ENCODE data around the gene DYNC1LI2. TPM values are rescaled to one million over a fixed set of nuclear protein-coding genes. Genes with fewer than 3 reads are reported as not detected.

The DYNC1LI2 gene
- total and polyA plus RNA-seq, 4 experiments from 2014 or later: 16.0 to 78.1 (median 53.0) TPM

DNA sequence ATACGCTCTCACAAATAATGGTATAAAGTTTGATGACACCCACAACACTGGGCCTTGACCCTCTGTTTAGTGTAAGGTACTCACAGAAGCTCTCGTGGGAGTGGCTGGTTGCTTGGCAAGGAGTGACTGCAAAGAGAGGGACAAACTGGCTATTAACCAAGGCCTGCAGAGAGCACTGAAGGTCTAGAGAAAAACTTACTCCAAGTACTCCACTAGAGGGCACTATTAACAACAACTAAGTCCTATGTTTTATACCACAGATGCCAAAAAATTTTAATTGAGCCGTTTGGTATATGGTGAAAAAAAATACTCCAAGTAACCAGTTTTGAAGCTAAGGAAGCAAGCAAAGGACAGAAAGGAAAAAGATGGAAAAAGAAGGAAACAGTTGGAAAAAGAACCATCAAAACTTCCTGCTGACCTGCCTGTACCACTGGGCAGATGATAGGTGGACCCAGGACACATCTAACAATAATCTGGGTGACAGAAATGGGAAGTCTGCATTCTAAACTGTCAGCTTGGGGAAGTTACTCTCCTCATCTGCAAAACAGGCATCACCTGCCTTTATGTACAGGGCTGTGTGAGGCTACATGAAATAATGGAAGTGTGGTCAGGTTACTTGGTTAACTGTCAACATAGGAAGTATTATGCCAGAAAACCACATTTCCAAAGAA, 23.2 kb downstream of the DYNC1LI2 start:
- H3K4me3 Mint-ChIP-seq: no peak overlapping the region
- H3K36me3 Mint-ChIP-seq: peaks cover 64 to 77% of the 10 kb centered on the region in 2 donors
- Histone ChIP-seq H3K27me3 (ENCODE audit: insufficient read depth, low read length) (no peaks in the 10 kb centered on the region), H3K4me3 (ENCODE audit: low read length in 2 of 2) (no peak overlapping the region), H3K4me1 (ENCODE audit: insufficient read depth, low read length) (no peaks in the 10 kb centered on the region), H3K36me3 (ENCODE audit: insufficient read depth, low read length) (peaks cover 78% of the 10 kb centered on the region), H3K27ac (ENCODE audit: low read depth, low read length) (no peak overlapping the region), H3K9me3 (ENCODE audit: control insufficient read depth in 1 of 2, low read length in 2 of 2) (no peaks in the 10 kb centered on the region)
- peak overlapping the region in 5 of 7 donors; percentile 12 to 73 (median 52) for H3K27ac Mint-ChIP-seq
- DNase-seq: peak in 4 of 5 donors; percentile 42 to 56 (median 46)
- peaks cover 0 to 1% (median 0%) of the 10 kb centered on the region in 8 donors for H3K9me3 Mint-ChIP-seq
- CTCF ChIA-PET (ENCODE audit: partially characterized antibody): interaction anchor here (0.7 to 4.2 kb wide), 16 partner anchors 12 to 322 kb away, joined by 3 to 76 read pairs (median 6); partner anchors contain the start of genes DYNC1LI2 and NAE1
- POLR2A ChIA-PET (ENCODE audit: partially characterized antibody): interaction anchor here (1.3 to 1.5 kb wide), 2 partner anchors 23 to 145 kb away, joined by 3 to 8 read pairs; partner anchors contain the start of gene DYNC1LI2
- H3K27me3 Mint-ChIP-seq: no peaks in the 10 kb centered on the region
- intact Hi-C loops (cut with micrococcal nuclease): loop anchor here (1.0 to 2.0 kb wide), 4 partner anchors 31 to 322 kb away; partner anchors contain the start of gene CMTM4
- H3K4me1 Mint-ChIP-seq: peaks cover 3 to 6% (median 5%) of the 10 kb centered on the region in 4 donors

DNA sequence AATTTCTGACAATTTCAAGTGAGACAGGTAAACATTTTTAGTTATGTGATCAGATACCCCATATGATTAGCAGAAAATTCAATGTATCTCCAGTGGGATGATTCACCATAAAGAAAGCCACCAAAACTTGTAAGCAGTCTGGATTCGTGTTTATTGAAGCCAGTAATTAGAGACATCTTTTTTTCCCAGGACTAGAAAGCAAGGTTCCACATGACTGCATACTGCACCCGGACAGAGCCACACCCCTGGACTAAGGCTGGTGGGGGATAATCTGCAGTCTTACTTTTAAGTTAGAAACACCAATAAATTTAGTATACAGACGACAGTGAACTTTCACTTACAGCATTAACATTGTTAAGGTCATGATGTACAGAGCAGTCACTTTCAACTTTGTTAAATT, 30.6 kb downstream of the DYNC1LI2 start:
- no peak overlapping the region for H3K27ac Mint-ChIP-seq
- no peak for DNase-seq
- peaks cover 33 to 53% of the 10 kb centered on the region in 2 donors for H3K36me3 Mint-ChIP-seq
- intact Hi-C loops (cut with micrococcal nuclease): no loop called here
- no peak overlapping the region for H3K4me3 Mint-ChIP-seq
- peaks cover 27% of the 10 kb centered on the region for H3K36me3 ChIP-seq (ENCODE audit: insufficient read depth, low read length)
- no peaks in the 10 kb centered on the region for H3K4me1 Mint-ChIP-seq
- H3K27me3 ChIP-seq (ENCODE audit: insufficient read depth, low read length): no peaks in the 10 kb centered on the region
- no peak overlapping the region for H3K27ac ChIP-seq (ENCODE audit: low read depth, low read length)
- H3K9me3 ChIP-seq (ENCODE audit: control insufficient read depth in 1 of 2, low read length in 2 of 2): no peaks in the 10 kb centered on the region
- POLR2A ChIA-PET (ENCODE audit: partially characterized antibody): no interaction called here
- H3K4me1 ChIP-seq (ENCODE audit: insufficient read depth, low read length): no peaks in the 10 kb centered on the region
- H3K27me3 Mint-ChIP-seq: no peaks in the 10 kb centered on the region
- CTCF ChIA-PET (ENCODE audit: partially characterized antibody): no interaction called here
- peaks cover 0 to 1% (median 0%) of the 10 kb centered on the region in 8 donors for H3K9me3 Mint-ChIP-seq
- no peak overlapping the region for H3K4me3 ChIP-seq (ENCODE audit: low read length in 2 of 2)

DNA sequence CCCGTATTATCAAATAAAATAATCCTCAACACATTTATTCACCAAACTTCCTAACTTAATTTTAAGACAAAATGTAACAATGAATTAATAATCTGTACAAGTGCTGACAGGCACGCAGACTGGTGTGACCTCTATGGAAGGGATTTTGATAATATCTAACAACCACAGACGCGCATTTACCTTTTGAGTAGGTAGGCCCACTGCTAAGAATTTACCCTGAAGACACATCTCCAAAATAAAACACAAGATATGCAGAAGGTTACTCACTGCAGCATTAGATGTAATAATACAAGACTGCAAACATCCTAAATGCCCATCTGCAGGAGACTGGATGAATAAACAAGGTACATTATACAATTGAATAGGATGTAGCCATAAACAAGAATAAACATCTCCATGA, 32.2 kb downstream of the DYNC1LI2 start:
- Mint-ChIP-seq H3K36me3 (peaks cover 25 to 42% of the 10 kb centered on the region in 2 donors), H3K27me3 (no peaks in the 10 kb centered on the region), H3K4me3 (no peak overlapping the region), H3K4me1 (no peaks in the 10 kb centered on the region), H3K9me3 (peaks cover 0 to 1% (median 0%) of the 10 kb centered on the region in 8 donors), H3K27ac (no peak overlapping the region)
- Histone ChIP-seq H3K9me3 (ENCODE audit: control insufficient read depth in 1 of 2, low read length in 2 of 2) (no peaks in the 10 kb centered on the region), H3K27ac (ENCODE audit: low read depth, low read length) (no peak overlapping the region), H3K27me3 (ENCODE audit: insufficient read depth, low read length) (no peaks in the 10 kb centered on the region), H3K36me3 (ENCODE audit: insufficient read depth, low read length) (peaks cover 15% of the 10 kb centered on the region), H3K4me1 (ENCODE audit: insufficient read depth, low read length) (no peaks in the 10 kb centered on the region), H3K4me3 (ENCODE audit: low read length in 2 of 2) (no peak overlapping the region)
- no peak for DNase-seq
- CTCF ChIA-PET (ENCODE audit: partially characterized antibody): interaction anchor here (0.6 kb wide), 1 partner anchor 69 kb away, joined by 3 read pairs; no protein-coding TSS in a partner anchor
- POLR2A ChIA-PET (ENCODE audit: partially characterized antibody): no interaction called here
- intact Hi-C loops (cut with micrococcal nuclease): no loop called here

DNA sequence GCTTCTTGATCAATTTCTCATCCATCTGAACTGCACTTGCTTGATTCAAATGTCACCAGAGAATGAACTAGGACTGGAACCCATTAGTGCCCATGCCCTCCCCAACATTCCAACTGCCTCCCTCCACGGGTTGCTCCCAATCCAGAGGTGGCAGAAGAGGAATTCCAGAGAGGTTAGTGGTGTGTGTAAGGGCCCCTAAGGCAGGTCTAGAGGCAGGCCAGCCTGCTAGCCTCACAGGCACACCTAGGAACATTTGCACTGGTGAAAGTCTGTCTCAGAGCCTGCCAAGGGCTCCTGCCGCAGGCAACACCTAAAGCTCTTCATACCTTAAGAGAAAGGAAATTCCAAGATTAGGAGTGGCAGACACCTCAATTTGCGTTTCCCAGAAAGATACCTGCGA, 33.6 kb downstream of the DYNC1LI2 start:
- no peak overlapping the region for H3K4me3 ChIP-seq (ENCODE audit: low read length in 2 of 2)
- H3K27ac ChIP-seq (ENCODE audit: low read depth, low read length): no peak overlapping the region
- CTCF ChIA-PET (ENCODE audit: partially characterized antibody): interaction anchor here (1.4 kb wide), 1 partner anchor 67 kb away, joined by 3 read pairs; no protein-coding TSS in a partner anchor
- Mint-ChIP-seq H3K4me3 (no peak overlapping the region), H3K9me3 (no peaks in the 10 kb centered on the region), H3K4me1 (no peaks in the 10 kb centered on the region), H3K27ac (no peak overlapping the region), H3K27me3 (no peaks in the 10 kb centered on the region), H3K36me3 (peaks cover 11 to 27% of the 10 kb centered on the region in 2 donors)
- POLR2A ChIA-PET (ENCODE audit: partially characterized antibody): no interaction called here
- intact Hi-C loops (cut with micrococcal nuclease): no loop called here
- DNase-seq: no peak
- H3K4me1 ChIP-seq (ENCODE audit: insufficient read depth, low read length): no peaks in the 10 kb centered on the region
- H3K36me3 ChIP-seq (ENCODE audit: insufficient read depth, low read length): peaks cover under 1% of the 10 kb centered on the region
- no peaks in the 10 kb centered on the region for H3K27me3 ChIP-seq (ENCODE audit: insufficient read depth, low read length)
- H3K9me3 ChIP-seq (ENCODE audit: control insufficient read depth in 1 of 2, low read length in 2 of 2): no peaks in the 10 kb centered on the region

DNA sequence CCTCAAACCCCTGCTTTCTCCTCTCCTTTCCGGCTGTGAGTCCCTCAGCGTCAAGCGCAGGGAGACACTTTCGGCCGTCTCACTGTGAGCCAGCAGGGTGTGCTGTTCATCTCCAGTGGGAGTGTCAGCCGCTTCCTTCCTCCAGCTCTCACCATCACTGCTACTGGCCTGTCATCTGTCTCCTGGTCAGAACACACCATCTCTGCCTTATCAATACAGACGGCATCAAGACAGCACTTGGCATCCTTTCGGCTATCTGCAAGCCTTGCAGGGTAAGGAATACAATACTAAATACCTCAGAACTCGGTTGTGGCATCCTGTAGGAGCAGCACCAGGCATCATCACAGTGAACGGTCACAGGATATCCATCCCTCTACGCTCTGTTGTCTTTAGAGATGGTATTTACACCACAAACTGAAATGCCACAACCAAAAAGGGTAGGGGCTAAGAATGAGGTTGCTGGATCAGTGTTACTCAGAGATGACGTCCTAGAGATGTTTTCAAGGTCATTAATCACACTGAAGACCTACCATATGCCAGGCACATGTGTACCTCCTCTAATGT, 34.2 kb downstream of the DYNC1LI2 start:
- POLR2A ChIA-PET (ENCODE audit: partially characterized antibody): no interaction called here
- CTCF ChIA-PET (ENCODE audit: partially characterized antibody): interaction anchor here (0.7 to 2.4 kb wide), 2 partner anchors 9 to 116 kb away, joined by 3 to 7 read pairs; no protein-coding TSS in a partner anchor
- peaks cover 0 to 2% (median 0%) of the 10 kb centered on the region in 8 donors for H3K9me3 Mint-ChIP-seq

DNA sequence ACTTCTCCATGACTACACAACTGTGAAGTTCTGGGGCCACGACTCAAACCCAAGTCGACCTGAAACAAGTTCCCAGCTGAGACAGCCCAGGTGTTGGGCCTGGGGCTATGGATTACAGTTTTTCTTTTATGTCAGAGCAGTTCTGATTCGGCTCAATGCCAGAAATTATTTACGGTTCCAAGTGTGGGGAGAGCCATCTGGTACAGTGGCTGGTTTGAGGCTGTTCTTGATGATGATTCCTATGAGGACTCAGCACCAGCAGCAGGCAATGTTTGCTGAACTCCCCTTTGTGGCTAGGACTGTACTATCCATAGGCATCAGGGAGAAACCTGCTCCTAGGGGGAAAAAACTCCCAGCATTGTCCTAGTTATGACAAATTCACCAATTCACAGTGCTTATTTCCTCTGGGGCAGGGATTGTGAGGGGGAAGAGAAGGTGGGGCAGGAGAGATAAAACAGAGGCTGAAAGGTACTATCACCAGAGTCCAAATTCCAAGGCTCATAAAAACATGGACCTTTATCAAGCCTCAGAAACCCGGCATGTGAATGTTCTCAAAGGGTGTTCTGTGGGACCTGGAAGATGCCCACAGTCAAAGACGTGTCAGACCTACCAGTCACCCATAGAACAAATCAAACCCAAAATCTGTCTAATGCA, 36.6 kb downstream of the DYNC1LI2 start:
- Mint-ChIP-seq H3K36me3 (peaks cover 8 to 11% of the 10 kb centered on the region in 2 donors), H3K27me3 (peaks cover 0 to 4% of the 10 kb centered on the region in 2 donors), H3K4me3 (no peak overlapping the region), H3K4me1 (no peaks in the 10 kb centered on the region), H3K9me3 (peaks cover 0 to 2% (median 0%) of the 10 kb centered on the region in 8 donors), H3K27ac (no peak overlapping the region)
- H3K4me3 ChIP-seq (ENCODE audit: low read length in 2 of 2): no peak overlapping the region
- no peak overlapping the region for H3K27ac ChIP-seq (ENCODE audit: low read depth, low read length)
- CTCF ChIA-PET (ENCODE audit: partially characterized antibody): no interaction called here
- no peaks in the 10 kb centered on the region for H3K36me3 ChIP-seq (ENCODE audit: insufficient read depth, low read length)
- H3K9me3 ChIP-seq (ENCODE audit: control insufficient read depth in 1 of 2, low read length in 2 of 2): no peaks in the 10 kb centered on the region
- DNase-seq: no peak
- POLR2A ChIA-PET (ENCODE audit: partially characterized antibody): no interaction called here
- no peaks in the 10 kb centered on the region for H3K27me3 ChIP-seq (ENCODE audit: insufficient read depth, low read length)
- H3K4me1 ChIP-seq (ENCODE audit: insufficient read depth, low read length): no peaks in the 10 kb centered on the region
- intact Hi-C loops (cut with micrococcal nuclease): no loop called here

More for the DNA sequence above, 34.2 kb downstream of the DYNC1LI2 start:
- Histone ChIP-seq H3K27me3 (ENCODE audit: insufficient read depth, low read length) (no peaks in the 10 kb centered on the region), H3K36me3 (ENCODE audit: insufficient read depth, low read length) (no peaks in the 10 kb centered on the region), H3K4me1 (ENCODE audit: insufficient read depth, low read length) (no peaks in the 10 kb centered on the region), H3K9me3 (ENCODE audit: control insufficient read depth in 1 of 2, low read length in 2 of 2) (no peaks in the 10 kb centered on the region), H3K4me3 (ENCODE audit: low read length in 2 of 2) (no peak overlapping the region), H3K27ac (ENCODE audit: low read depth, low read length) (no peak overlapping the region)
- H3K36me3 Mint-ChIP-seq: peaks cover 11 to 23% of the 10 kb centered on the region in 2 donors
- no peak for DNase-seq
- H3K4me3 Mint-ChIP-seq: no peak overlapping the region
- no peaks in the 10 kb centered on the region for H3K4me1 Mint-ChIP-seq
- intact Hi-C loops (cut with micrococcal nuclease): no loop called here
- H3K27ac Mint-ChIP-seq: peak overlapping the region in 1 of 7 donors; percentile 8
- peaks cover 0 to 4% of the 10 kb centered on the region in 2 donors for H3K27me3 Mint-ChIP-seq

DNA sequence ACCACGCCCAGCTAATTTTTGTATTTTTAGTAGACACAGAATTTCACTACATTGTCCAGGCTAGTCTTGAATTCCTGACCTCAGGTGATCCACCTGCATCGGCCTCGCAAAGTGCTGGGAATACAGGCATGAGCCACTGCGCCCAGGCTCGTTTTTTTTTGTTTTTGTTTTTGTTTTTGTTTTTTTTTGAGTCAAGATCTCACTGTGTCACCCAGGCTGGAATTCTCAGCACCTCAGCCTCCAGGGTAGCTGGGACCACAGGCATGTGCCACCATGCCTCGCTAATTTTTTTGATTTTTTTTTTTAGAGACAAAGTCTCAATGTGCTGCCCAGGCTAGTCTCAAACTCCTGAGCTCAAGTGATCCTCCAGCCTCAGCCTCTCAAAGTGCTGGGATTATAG, 37.3 kb downstream of the DYNC1LI2 start:
- intact Hi-C loops (cut with micrococcal nuclease): no loop called here
- no peak overlapping the region for H3K4me3 Mint-ChIP-seq
- CTCF ChIA-PET (ENCODE audit: partially characterized antibody): interaction anchor here (1.6 kb wide), 1 partner anchor 14 kb away, joined by 7 read pairs; no protein-coding TSS in a partner anchor

More for the DNA sequence above, 37.3 kb downstream of the DYNC1LI2 start:
- H3K9me3 ChIP-seq (ENCODE audit: control insufficient read depth in 1 of 2, low read length in 2 of 2): no peaks in the 10 kb centered on the region
- H3K4me1 ChIP-seq (ENCODE audit: insufficient read depth, low read length): no peaks in the 10 kb centered on the region
- no peaks in the 10 kb centered on the region for H3K36me3 ChIP-seq (ENCODE audit: insufficient read depth, low read length)
- Mint-ChIP-seq H3K36me3 (peaks cover 3 to 6% of the 10 kb centered on the region in 2 donors), H3K9me3 (peaks cover 0 to 2% (median 0%) of the 10 kb centered on the region in 8 donors), H3K27me3 (peaks cover 0 to 4% of the 10 kb centered on the region in 2 donors), H3K4me1 (no peaks in the 10 kb centered on the region), H3K27ac (no peak overlapping the region)
- H3K4me3 ChIP-seq (ENCODE audit: low read length in 2 of 2): no peak overlapping the region
- H3K27ac ChIP-seq (ENCODE audit: low read depth, low read length): no peak overlapping the region
- no peaks in the 10 kb centered on the region for H3K27me3 ChIP-seq (ENCODE audit: insufficient read depth, low read length)
- POLR2A ChIA-PET (ENCODE audit: partially characterized antibody): no interaction called here
- DNase-seq: no peak

All from CD4-positive, alpha-beta memory T cell (primary cell).